ENCODE measurements around the gene CXCL8. TPM values are rescaled to one million over a fixed set of nuclear protein-coding genes. Genes with fewer than 3 reads are reported as not detected.
A peak's percentile ranks its signal among the peaks of the same experiment; 100 is the strongest.

The CXCL8 gene
- total RNA-seq, 6 experiments from 2014 or later: 0.31 to 32.8 (median 12.9) TPM

DNA sequence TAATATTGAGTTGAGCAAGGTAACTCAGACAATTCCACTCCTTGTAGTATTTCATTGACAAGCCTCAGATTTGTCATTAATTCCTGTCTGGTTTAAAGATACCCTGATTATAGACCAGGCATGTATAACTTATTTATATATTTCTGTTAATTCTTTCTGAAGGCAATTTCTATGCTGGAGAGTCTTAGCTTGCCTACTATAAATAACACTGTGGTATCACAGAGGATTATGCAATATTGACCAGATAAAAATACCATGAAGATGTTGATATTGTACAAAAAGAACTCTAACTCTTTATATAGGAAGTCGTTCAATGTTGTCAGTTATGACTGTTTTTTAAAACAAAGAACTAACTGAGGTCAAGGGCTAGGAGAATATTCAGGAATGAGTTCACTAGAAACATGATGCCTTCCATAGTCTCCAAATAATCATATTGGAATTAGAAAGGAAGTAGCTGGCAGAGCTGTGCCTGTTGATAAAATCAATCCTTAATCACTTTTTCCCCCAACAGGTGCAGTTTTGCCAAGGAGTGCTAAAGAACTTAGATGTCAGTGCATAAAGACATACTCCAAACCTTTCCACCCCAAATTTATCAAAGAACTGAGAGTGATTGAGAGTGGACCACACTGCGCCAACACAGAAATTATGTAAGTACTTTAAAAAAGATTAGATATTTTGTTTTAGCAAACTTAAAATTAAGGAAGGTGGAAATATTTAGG is 821 bp downstream of the CXCL8 start:
- no peak overlapping the region for H3K4me3 ChIP-seq
- WGBS (ENCODE audit: insufficient coverage, low coverage, low lambda C conversion rate, missing lambda C conversion rate): 50% methylated on average over 2 of the region's 2 CpGs
- no peaks in the 10 kb centered on the region for H3K9me3 ChIP-seq
- TF ChIP-seq POLR2A (IDR thresholded peaks at IDR 0.05) (no peak), CTCF (IDR thresholded peaks at IDR 0.05) (no peak)
- H3K4me1 ChIP-seq: peaks cover 0 to 5% (median 0%) of the 10 kb centered on the region in 4 donors
- DNase-seq (no peak), ATAC-seq (peak in 2 of 4 donors; percentile 24 to 60)
- intact Hi-C loops (cut with DNase I): no loop called here
- H3K27ac ChIP-seq: peak overlapping the region in 1 of 3 donors; percentile 2
- no peaks in the 10 kb centered on the region for H3K36me3 ChIP-seq
- no peaks in the 10 kb centered on the region for H3K27me3 ChIP-seq

DNA sequence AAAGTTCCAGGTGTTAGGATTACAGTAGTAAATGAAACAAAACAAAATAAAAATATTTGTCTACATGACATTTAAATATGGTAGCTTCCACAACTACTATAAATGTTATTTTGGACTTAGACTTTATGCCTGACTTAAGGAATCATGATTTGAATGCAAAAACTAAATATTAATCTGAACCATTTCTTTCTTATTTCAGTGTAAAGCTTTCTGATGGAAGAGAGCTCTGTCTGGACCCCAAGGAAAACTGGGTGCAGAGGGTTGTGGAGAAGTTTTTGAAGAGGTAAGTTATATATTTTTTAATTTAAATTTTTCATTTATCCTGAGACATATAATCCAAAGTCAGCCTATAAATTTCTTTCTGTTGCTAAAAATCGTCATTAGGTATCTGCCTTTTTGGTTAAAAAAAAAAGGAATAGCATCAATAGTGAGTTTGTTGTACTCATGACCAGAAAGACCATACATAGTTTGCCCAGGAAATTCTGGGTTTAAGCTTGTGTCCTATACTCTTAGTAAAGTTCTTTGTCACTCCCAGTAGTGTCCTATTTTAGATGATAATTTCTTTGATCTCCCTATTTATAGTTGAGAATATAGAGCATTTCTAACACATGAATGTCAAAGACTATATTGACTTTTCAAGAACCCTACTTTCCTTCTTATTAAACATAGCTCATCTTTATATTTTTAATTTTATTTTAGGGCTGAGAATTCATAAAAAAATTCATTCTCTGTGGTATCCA is 1.6 kb downstream of the CXCL8 start:
- Histone ChIP-seq H3K4me3 (no peak overlapping the region), H3K27me3 (no peaks in the 10 kb centered on the region), H3K27ac (no peak overlapping the region), H3K4me1 (peaks cover 0 to 5% (median 0%) of the 10 kb centered on the region in 4 donors), H3K36me3 (no peaks in the 10 kb centered on the region), H3K9me3 (no peaks in the 10 kb centered on the region)
- TF ChIP-seq POLR2A (IDR thresholded peaks at IDR 0.05) (no peak), CTCF (IDR thresholded peaks at IDR 0.05) (no peak)
- no peak for DNase-seq
- intact Hi-C loops (cut with DNase I): no loop called here
- no peak for ATAC-seq
- 48% methylated on average over 1 of the region's 1 CpG for WGBS (ENCODE audit: insufficient coverage, low coverage, low lambda C conversion rate, missing lambda C conversion rate)

DNA sequence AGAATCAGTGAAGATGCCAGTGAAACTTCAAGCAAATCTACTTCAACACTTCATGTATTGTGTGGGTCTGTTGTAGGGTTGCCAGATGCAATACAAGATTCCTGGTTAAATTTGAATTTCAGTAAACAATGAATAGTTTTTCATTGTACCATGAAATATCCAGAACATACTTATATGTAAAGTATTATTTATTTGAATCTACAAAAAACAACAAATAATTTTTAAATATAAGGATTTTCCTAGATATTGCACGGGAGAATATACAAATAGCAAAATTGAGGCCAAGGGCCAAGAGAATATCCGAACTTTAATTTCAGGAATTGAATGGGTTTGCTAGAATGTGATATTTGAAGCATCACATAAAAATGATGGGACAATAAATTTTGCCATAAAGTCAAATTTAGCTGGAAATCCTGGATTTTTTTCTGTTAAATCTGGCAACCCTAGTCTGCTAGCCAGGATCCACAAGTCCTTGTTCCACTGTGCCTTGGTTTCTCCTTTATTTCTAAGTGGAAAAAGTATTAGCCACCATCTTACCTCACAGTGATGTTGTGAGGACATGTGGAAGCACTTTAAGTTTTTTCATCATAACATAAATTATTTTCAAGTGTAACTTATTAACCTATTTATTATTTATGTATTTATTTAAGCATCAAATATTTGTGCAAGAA is 2.3 kb downstream of the CXCL8 start:
- Histone ChIP-seq H3K27ac (no peak overlapping the region), H3K4me1 (peaks cover 0 to 5% (median 0%) of the 10 kb centered on the region in 4 donors), H3K27me3 (no peaks in the 10 kb centered on the region), H3K9me3 (no peaks in the 10 kb centered on the region), H3K4me3 (no peak overlapping the region), H3K36me3 (no peaks in the 10 kb centered on the region)
- DNase-seq (no peak), ATAC-seq (no peak)
- WGBS (ENCODE audit: insufficient coverage, low coverage, low lambda C conversion rate, missing lambda C conversion rate): 82% methylated on average over 2 of the region's 2 CpGs
- TF ChIP-seq CTCF (IDR thresholded peaks at IDR 0.05) (no peak), POLR2A (IDR thresholded peaks at IDR 0.05) (no peak)
- intact Hi-C loops (cut with DNase I): no loop called here

GRCh38 chr4:73743281-73743680 is 2.9 kb downstream of the CXCL8 start:
- Histone ChIP-seq H3K9me3 (no peaks in the 10 kb centered on the region), H3K4me1 (peaks cover 0 to 5% (median 0%) of the 10 kb centered on the region in 4 donors), H3K27ac (no peak overlapping the region), H3K4me3 (no peak overlapping the region), H3K36me3 (no peaks in the 10 kb centered on the region), H3K27me3 (no peaks in the 10 kb centered on the region)
- intact Hi-C loops (cut with DNase I): no loop called here
- ATAC-seq (no peak), DNase-seq (no peak)
- 96% methylated on average over 1 of the region's 1 CpG for WGBS (ENCODE audit: insufficient coverage, low coverage, low lambda C conversion rate, missing lambda C conversion rate)
- no peak for TF ChIP-seq POLR2A (IDR thresholded peaks at IDR 0.05)
- no peak for TF ChIP-seq CTCF (IDR thresholded peaks at IDR 0.05)
